ENCODE results near the gene WSCD1.

Gene WSCD1

DNA sequence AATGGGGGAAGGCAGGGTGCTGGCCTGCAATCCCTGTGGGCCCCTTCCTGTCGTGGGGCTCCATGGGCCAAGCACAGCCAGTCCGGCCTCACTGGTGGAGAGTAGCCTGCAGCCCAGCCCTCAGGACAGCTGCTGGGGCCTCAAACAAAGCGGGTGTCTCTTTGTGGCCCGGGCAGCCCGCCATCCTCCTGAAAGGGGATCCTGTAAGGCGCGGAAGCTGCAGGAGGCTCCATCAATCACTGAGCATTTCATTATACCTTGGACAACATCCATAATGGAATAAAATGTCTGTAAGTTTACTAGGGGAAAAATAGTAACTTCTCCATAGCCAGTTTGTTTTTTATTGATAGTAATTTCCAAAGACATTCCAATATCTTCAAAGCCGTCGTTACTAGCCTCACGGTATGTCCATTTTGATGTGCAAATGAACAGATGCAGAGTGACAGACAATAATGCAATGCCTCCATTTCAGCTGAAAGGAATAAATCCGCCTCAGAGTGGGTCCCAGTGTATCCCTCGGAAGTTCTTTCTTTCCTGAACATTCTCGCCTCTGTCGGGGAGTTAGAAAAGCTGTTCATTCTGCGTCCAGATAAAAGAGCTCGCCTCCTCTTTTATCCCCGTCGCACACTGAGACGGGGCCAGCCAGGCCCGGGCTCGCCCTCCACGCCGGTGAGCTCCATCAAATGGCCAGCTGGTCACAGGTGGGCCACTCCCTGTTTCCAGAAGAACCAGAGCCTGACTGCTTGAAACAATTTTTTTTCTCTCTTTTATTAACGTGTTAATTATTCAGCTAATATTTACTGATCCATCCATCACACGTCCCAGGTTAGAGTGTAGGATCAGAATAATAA, 14.4 kb downstream of the WSCD1 start:
- no peak for DNase-seq (ENCODE audit: low read depth in 1 of 2, low spot score in 1 of 2)

DNA sequence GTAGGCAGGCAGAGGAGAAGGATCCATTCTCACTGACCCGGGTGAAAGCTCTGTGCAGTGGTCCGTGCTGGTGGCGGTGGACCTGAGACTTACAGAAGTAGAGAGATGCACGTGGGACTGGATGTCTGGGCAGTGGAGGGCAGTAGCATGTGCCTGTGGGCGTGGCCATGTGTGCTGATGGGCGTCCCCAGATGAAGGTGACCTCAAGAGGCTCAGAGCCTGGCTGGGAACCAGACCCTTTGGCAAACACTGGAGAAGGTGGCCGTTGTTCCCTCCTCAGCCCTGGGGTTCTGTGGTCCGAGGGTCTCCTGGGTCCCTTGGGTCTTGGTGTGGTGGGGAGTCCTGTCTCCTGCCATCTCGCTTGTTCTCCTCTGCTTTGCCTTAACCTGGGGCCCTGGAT, 15.6 kb downstream of the WSCD1 start:
- DNase-seq (ENCODE audit: low read depth in 1 of 2, low spot score in 1 of 2), result no peak

DNA sequence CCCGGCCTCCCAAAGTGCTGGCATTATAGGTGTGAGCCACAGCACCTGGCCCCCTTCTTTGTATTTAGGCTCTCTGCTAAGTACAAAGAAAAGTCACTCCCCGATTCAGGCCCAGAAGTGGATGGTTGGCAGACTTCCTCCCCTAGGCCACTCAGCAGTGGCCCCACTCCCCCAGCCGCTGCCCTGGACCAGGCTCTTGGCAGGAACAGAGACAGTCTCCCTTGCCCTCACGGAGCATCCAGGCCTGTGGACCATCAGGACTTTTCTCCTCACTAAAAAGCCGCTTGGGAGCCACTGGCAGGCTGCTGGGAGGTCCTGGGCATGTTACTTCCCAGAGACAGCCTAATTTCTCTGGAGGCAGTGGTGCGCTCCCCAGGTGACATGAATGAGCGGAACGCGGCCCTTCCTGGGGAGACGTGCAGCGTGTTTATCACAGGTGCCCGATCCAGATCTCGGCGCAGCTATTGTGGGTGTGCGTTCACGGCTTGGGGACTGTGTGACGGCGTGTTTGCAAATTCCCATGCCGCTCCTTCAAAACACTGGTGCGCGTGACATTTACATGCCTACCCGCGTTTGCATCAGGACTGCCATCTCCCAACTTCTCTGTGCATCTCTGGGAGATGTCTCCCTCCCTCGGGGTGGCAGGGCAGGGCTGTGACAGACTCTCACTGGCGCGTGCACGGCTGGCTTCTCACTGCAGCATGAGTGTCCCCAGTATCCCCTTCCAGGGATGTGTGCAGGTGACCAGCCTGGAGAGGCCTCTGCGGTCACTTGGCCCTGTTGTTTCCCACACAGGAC, 16.6 kb downstream of the WSCD1 start:
- DNase-seq (ENCODE audit: low read depth in 1 of 2, low spot score in 1 of 2), result no peak

DNA sequence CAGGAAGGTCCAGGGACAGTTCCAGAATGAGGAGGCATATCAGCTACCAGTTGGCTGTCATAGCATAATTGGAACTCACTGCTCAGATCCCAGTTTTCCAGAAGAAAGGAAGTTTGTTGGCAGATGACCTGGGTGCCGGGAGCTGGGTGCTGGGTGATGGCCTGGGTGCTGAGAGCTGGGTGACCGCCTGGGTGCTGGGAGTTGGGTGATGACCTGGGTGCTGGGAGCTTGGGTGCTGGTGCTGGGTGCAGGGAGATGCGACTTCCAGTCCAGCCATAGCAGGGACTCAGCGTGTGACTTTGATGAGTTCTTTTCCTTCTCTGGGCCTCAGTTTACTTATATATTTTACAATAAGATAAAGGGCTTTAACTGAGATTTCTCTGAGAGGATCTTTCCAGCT, 18.0 kb downstream of the WSCD1 start:
- no peak for DNase-seq (ENCODE audit: low read depth in 1 of 2, low spot score in 1 of 2)

DNA sequence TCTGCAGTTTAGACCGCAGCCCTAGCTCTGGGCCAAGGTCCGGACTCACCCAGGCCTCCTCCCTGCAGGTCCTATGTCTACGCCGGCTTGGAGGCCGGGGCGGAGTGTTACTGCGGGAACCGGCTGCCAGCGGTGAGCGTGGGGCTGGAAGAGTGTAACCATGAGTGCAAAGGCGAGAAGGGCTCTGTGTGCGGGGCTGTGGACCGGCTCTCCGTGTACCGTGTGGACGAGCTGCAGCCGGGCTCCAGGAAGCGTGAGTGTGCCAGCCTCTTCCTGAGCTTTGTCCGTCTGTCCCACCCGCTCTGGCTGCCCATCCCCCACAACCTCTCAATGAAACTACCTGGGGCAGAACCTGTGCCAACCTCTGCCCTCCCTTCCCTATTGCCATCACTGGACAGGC, 20.1 kb downstream of the WSCD1 start:
- no peak for DNase-seq (ENCODE audit: low read depth in 1 of 2, low spot score in 1 of 2)

DNA sequence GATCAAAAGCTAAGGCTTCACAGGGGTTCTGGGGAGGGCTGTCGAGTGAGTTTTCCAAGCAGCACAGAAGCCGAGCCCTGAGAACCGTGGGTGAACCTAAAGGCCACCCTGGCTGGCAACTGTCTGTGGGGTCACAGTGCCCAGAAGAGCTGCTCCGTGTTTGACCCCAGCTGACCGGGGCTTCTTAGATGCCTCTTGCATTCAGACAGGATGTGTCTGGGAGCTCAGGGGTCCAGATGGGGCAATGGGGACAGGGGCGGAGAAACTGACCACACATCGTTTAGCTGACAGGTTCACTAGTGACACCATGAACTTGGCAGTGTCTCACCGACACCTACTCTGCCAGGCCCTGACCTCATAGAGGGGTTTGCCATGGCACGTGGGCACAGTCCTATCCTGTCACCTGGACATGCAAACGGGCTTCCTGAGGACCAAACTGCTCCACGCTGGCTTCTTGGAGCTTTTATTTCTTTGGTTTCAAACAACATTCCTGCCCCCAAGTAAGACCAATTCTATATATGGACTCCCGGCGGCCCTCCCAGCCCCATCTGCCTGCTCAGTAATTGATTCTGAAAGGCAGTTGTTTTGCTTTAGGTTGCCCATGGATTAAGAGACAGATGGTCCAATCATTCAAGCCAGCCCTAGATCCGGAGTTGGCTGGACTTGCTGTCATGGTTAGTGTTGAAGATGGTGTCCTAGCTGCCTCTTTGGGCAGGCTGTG, 22.2 kb downstream of the WSCD1 start:
- DNase-seq (ENCODE audit: low read depth in 1 of 2, low spot score in 1 of 2), result no peak

DNA sequence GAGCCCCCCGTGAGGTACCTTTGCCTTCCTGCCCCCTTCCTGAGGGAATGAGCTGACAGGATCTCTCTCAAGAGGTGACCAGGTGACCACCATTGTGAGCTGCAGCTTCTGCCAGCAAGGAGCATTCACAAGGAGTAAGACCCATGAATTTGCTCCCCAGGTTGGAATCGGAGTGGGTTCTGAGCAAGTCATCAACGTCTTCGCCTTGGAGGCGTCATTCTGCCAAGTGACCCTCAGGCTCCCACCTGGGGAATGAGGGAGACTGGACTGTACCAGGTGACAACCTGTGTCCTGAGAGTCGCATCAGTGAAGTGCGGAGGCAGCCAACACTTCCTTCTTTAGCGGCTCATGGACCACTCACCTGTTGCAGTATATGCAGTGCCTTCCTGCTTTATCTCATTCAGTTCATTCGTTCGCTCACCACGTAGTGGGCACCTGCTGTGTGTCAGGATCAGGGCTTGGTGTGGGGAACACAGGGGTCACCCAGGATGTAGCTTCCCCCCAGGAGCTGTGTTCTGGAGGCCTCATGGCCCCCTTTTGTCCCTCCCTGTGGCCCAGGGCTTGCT, 22.8 kb downstream of the WSCD1 start:
- no peak for DNase-seq (ENCODE audit: low read depth in 1 of 2, low spot score in 1 of 2)

DNA sequence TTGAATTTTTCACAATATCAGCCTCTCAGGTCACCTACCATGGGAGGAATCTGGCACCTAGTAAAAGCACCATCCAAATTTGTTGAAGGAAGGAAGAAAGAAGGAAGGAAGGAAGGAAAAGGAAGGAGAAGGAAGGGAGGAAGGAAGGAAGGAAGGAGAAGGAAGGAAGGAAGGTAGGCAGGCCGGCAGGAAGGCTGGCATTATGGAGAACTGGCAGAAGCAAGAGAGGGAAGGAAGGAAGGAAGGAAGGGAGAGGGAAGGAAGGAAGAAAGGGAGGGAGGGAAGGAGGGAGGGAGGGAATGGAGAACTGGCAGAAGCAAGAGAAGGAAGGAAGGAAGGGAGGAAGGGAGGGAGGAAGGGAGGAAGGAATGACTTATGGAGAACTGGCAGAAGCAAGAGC, 24.3 kb downstream of the WSCD1 start:
- DNase-seq (ENCODE audit: low read depth in 1 of 2, low spot score in 1 of 2), result no peak

DNA sequence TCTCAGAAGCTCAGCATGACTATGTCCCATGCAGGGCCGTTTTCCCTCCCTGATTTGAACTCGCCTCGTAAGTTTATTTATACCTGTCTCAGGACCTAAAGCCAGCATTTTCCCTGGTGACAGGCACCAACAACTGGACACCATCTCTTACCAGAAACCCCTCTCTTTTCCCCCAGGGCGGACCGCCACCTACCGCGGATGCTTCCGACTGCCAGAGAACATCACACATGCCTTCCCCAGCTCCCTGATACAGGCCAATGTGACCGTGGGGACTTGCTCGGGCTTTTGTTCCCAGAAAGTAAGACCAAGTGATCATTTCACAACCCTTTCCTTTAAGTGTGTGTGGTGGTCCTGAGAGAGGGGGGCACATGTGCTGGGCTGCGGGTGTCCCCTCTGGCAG, 24.7 kb downstream of the WSCD1 start:
- DNase-seq (ENCODE audit: low read depth in 1 of 2, low spot score in 1 of 2), result no peak

DNA sequence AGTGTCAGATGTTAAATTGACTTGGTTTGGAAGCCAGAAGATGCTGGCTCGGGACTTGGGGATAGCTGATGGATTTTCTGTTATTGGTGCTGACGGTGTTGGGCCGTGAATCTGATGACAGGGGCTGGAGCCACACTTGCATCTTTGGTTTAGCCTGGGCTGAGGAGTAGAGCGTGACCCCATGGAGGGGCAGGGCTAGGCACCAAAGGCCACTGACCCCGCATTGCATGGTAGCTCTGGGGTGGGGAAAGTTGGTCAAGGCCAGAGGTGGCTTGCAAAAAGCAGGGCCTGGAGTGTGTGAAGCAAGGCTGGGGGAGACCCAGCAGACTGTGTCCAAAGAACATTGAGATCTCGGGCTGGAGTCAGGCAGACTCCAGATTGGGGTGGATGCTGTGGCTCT, 25.3 kb downstream of the WSCD1 start:
- no peak for DNase-seq (ENCODE audit: low read depth in 1 of 2, low spot score in 1 of 2)

DNA sequence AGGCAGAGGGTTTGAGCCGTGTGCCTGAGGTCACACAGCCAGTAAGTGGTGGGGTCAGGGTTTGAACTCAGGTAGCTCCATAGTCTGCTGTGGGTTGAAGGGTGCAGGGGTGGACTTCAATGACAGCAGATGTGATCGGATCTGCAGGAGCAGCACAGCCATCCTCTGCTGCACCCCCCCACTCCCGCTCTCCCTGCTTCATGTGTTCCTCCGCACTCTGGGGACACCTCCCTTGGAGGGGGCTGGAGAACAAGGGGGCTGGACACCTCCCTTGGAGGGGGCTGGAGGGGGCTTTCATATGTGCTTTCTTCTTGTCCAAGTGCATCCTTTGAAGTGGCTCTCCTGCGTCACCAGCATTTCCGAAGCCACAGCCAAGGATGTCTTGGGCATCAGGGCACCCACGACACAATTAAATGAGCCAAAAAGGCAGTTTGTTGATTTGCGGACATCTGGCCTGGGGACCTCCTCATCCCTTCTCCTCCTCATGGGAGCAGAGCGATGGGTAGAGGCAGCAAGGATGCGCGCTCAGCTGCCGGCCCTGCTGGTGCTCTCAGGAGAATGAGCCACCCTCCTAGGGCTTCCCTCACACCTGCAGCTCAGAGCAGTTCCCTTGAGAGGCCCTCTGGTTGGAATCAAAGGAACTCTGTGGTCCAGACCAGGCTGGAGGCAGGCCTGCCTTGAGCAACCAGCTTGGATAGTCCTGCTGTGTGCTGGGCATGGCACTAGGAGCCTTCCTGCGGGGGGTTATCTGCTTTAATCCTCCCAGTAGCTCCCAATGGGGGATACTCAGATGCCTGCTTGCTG, 26.2 kb downstream of the WSCD1 start:
- no peak for DNase-seq (ENCODE audit: low read depth in 1 of 2, low spot score in 1 of 2)

DNA sequence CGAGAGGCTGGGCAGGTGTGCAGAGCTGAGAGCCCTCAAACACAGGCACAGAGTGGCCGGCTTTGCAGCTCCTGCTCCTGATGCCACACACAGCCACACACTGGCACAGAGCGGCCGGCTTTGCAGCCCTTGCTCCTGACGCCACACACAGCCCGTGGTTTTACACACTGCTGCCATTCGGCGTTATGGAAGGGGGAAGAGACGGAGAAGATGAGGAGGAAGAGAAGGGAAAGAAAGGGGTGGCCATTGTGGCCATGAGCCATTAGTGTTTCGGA, 26.8 kb downstream of the WSCD1 start:
- DNase-seq (ENCODE audit: low read depth in 1 of 2, low spot score in 1 of 2), result no peak

DNA sequence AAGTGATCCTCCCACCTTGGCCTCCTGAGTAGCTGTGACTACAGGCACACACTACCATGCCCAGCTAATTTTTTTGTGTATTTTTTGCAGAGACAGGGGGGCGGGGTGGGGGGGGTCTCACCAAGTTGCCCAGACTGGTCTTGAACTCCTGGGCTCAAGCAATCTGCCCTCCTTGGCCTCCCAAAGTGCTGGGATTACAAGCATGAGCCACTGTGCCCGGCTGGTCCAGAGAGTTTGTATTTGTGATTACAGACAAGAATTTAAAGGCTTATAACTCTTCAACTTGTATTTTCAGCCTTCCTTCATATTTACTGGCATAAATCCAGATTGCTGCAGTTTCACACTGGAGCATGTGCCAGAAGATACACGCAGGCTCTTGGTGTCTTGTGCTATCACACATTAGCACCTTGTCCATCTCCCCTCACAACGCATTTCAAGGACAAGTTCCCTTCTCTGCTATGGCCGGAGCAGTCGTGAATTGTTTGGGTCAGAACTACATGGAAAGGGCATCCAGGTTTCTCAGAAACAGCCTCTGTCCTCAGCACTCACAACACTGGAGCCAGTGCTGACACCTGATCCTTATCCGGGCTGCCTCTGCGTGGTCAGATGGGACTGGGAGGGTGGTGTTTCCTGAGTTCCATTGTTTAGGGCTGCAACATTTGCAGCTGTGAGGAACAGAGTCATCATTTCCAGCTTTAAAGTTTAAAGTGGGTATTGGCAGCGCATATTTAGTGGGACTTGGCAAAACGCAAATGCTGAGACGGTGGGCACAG, 28.1 kb downstream of the WSCD1 start:
- no peak for DNase-seq (ENCODE audit: low read depth in 1 of 2, low spot score in 1 of 2)

DNA sequence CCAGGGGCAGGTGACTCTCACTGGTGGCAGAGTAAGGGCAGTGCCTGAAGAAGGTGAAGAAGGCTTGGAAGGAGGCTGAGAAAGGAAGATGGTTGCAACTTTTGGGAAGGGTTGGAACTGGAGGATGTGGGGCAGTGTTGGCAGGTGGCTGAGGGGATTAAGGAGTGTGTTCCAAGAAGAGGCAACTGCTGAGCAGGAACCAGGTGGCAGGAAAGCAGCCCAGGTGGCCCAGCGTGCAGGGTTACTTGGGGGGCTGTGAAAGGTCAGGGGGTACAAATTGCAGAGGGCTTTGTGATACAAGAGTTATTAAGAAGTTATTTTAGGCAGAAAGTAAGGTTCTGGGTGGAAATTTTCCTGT, 28.6 kb downstream of the WSCD1 start:
- DNase-seq (ENCODE audit: low read depth in 1 of 2, low spot score in 1 of 2), result no peak

DNA sequence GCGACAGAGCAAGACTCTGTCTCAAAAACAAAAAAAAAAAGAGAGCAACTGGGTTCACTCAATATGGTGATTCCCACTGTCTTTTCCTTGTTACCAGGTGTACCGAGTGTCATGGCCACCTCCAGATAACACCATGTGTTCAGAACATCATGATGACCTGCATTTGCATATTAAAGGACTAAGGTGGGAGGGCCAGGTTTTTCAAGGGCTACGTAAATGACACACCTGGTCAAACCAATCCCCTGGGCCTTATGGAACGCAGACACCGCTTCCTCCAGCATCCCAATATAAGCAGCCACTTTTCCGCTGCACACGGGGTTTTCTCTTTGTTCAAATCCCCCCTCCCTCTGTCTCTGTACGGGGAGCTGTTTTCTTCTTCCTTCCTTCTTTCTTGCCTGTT, 29.3 kb downstream of the WSCD1 start:
- DNase-seq (ENCODE audit: low read depth in 1 of 2, low spot score in 1 of 2), result no peak

DNA sequence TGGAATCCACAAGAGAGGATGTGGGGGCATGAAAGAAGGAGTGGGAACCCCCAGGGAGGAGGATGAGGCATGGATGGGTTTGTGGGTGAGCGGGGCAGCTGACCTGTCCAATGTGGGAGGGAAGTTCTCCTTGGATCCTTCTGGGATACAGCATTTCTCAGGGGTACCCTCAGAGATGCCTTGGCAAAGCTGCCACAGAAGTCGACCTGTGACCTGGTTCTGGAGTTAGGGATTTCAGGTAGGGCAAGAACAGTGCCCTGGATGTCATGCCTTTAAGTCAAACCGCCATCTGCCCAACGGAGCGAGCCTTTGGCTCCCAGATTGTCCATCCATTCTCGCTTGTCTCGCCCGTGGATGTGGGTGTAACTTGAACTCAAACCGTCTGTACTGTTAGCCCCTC, 30.0 kb downstream of the WSCD1 start:
- no peak for DNase-seq (ENCODE audit: low read depth in 1 of 2, low spot score in 1 of 2)

DNA sequence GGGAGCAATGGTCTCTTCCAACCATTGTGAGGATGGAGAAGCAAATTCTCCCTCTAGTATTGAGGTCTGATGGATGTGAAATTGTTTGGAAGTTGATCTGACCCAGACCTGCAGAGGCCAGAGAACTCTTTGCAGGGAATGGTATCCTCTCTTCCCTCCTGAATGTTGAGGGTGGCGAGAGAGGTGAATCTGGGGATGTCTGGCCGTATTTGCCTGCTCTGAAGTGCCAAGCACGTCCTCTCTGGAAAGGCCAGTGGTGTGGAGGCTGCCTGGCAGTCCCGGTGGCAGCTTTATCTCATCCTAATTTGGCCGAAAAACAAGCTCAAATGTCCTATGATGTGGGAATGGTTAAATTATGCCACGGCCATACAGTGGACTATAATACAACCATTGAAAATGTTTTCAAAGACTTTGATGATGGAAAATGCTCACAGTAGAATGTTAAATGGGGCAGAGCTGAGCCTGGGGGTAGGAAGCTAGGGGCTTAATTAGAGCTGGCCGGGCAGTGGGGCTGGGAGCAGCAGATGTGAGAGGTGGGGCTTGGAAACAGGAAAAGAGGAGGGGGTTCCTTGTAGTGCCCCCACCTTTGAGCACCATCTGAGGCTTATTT, 30.8 kb downstream of the WSCD1 start:
- DNase-seq (ENCODE audit: low read depth in 1 of 2, low spot score in 1 of 2), result no peak

DNA sequence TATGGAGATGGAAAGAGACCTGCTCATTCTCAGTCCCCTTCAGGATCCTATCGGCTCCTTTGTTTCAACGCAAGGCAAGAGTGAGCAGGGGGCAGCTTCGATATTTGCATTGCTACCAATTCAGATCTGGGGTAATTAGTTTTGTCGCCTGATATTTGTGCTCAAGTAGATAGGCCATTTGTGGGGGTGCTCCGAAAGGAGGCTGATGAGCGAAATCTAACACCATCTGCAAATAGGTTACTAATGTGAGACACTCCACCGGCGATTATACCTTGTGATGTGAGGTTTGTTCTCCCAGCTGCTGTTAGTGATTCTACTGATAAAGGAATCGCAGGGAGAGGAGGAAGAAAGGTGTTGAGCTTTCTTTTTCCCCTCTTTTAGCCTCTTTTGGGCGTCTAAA, 31.5 kb downstream of the WSCD1 start:
- no peak for DNase-seq (ENCODE audit: low read depth in 1 of 2, low spot score in 1 of 2)

DNA sequence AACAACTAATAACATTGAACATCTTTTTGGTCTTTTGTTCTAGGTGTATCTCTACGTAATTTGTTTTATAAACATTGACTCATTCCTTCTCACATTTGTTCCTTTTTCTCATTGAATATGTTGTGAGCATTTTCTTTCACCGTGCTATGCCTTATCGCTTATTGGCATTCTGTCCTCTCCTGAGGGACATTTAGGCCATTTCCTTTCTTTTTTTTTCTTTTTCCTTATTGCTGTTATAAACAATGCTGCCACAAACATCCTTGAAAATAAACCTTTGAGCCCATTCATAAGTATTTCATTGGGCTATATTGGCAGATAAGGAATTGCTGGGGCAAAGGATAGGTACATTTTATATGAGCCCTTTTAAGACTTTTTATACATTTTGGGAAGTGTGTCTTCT, 32.4 kb downstream of the WSCD1 start:
- no peak for DNase-seq (ENCODE audit: low read depth in 1 of 2, low spot score in 1 of 2)
